SU-DHL-6 (cell line): ENCODE measurements around the gene CCSER2.

Experiments used
- H2AFZ ChIP-seq: fragments of 200-600 bp; sonication (generic); 2 replicates; pipeline ENCODE4 v1.6.1; 2014; ENCODE audit warnings: low read depth, mild to moderate bottlenecking, moderate library complexity, mixed read lengths, antibody characterized with exemption, low read length; ENCODE audit not compliant: severe bottlenecking
- H3F3A ChIP-seq: fragments of 200-600 bp; shearing (Covaris generic); 2 replicates; pipeline ENCODE4 v1.6.0; 2016; ENCODE audit warnings: antibody characterized with exemption, mild to moderate bottlenecking; ENCODE audit not compliant: insufficient read depth
- H3K27ac ChIP-seq: fragments of 200-600 bp; sonication (generic); 2 replicates; pipeline ENCODE4 v1.5.1; 2016; ENCODE audit warnings: low read depth, mild to moderate bottlenecking, low read length, moderate library complexity, mixed read lengths
- H3K27me3 ChIP-seq: fragments of 200-600 bp; sonication (generic), shearing (Covaris generic); 2 replicates; pipeline ENCODE4 v1.6.0; 2014; ENCODE audit warnings: mild to moderate bottlenecking, low read length
- H3K36me3 ChIP-seq: fragments of 200-600 bp; sonication (generic); 2 replicates; pipeline ENCODE4 v1.6.1; 2014; ENCODE audit warnings: mild to moderate bottlenecking, low read length, mixed read lengths
- H3K4me2 ChIP-seq: fragments of 300-600, 200-600 bp; shearing (Covaris generic), sonication (generic); 2 replicates; pipeline ENCODE4 v1.6.0; 2014; ENCODE audit warnings: low read length, low read depth, mild to moderate bottlenecking; ENCODE audit not compliant: poor library complexity, severe bottlenecking
- H3K4me3 ChIP-seq: fragments of 200-600 bp; sonication (generic); 2 replicates; pipeline ENCODE4 v1.5.1; 2014; ENCODE audit warnings: antibody characterized with exemption, low read length, mild to moderate bottlenecking, mixed read lengths; ENCODE audit not compliant: insufficient read depth, poor library complexity, severe bottlenecking
- H3K79me2 ChIP-seq: fragments of 200-600 bp; sonication (generic); 2 replicates; pipeline ENCODE4 v1.6.1; 2014; ENCODE audit warnings: mild to moderate bottlenecking, low read length, moderate library complexity; ENCODE audit not compliant: insufficient read depth
- H3K9ac ChIP-seq: fragments of 200-600 bp; sonication (generic); 2 replicates; pipeline ENCODE4 v1.7.0; 2014; ENCODE audit warnings: mild to moderate bottlenecking, low read length
- H3K9me2 ChIP-seq: fragments of 200-600 bp; sonication (generic); replicated peaks from 2 replicates; pipeline ENCODE4 v1.6.1; 2014; ENCODE audit warnings: low read length; ENCODE audit not compliant: insufficient read depth
- H3K9me3 ChIP-seq: fragments of 200-600 bp; sonication (generic); 2 replicates; pipeline ENCODE4 v1.6.1; 2014; ENCODE audit warnings: low read length, mixed read lengths; ENCODE audit not compliant: insufficient read depth
- H4K20me1 ChIP-seq: fragments of 200-600 bp; sonication (generic); 2 replicates; pipeline ENCODE4 v1.6.1; 2014; ENCODE audit warnings: low read depth, mild to moderate bottlenecking, antibody characterized with exemption, low read length, moderate library complexity, mixed read lengths
- CTCF ChIP-seq: fragments of 200-600 bp; sonication (generic); IDR thresholded peaks from one replicate; pipeline ENCODE4 v1.5.1; 2017; ENCODE audit warnings: antibody characterized with exemption, mild to moderate bottlenecking, low read length, moderate library complexity; ENCODE audit not compliant: insufficient read depth, poor library complexity, severe bottlenecking
- EZH2phosphoT487 ChIP-seq: fragments of 200-600 bp; sonication (generic), shearing (Covaris generic); conservative IDR thresholded peaks from 2 replicates; pipeline ENCODE4 v1.6.1; 2018; ENCODE audit warnings: mild to moderate bottlenecking, antibody characterized with exemption, low read length, moderate library complexity, mixed read lengths

The CCSER2 gene

GRCh38 chr10:84537447-84537931 is 209.1 kb downstream of the CCSER2 start:
- Histone ChIP-seq H2AFZ (no peak overlapping the region), H3K36me3 (no peaks in the 10 kb centered on the region), H3K4me3 (no peak overlapping the region), H3K79me2 (no peaks in the 10 kb centered on the region), H4K20me1 (no peaks in the 10 kb centered on the region), H3K9ac (no peak overlapping the region), H3F3A (no peaks in the 10 kb centered on the region), H3K27ac (no peak overlapping the region), H3K27me3 (no peaks in the 10 kb centered on the region), H3K9me2 (no peaks in the 10 kb centered on the region), H3K9me3 (no peaks in the 10 kb centered on the region), H3K4me2 (no peak overlapping the region)
- TF ChIP-seq CTCF (peak; percentile 62), EZH2phosphoT487 (no peak)

- Histone ChIP-seq H3F3A (no peaks in the 10 kb centered on the region), H3K9ac (no peak overlapping the region), H3K9me3 (no peaks in the 10 kb centered on the region), H2AFZ (no peak overlapping the region), H3K4me3 (no peak overlapping the region), H3K27me3 (no peaks in the 10 kb centered on the region), H3K9me2 (no peaks in the 10 kb centered on the region), H4K20me1 (no peaks in the 10 kb centered on the region), H3K4me2 (no peak overlapping the region), H3K36me3 (no peaks in the 10 kb centered on the region), H3K79me2 (no peaks in the 10 kb centered on the region), H3K27ac (no peak overlapping the region)
- no peak for TF ChIP-seq CTCF
- TF ChIP-seq EZH2phosphoT487 = no peak
Measured at GRCh38 chr10:84538036-84538435, 209.6 kb downstream of the CCSER2 start.

- no peaks in the 10 kb centered on the region for H3K9me3 ChIP-seq
- H3K4me2 ChIP-seq = no peak overlapping the region
- no peaks in the 10 kb centered on the region for H3K79me2 ChIP-seq
- no peak overlapping the region for H3K4me3 ChIP-seq
- H3K36me3 ChIP-seq = no peaks in the 10 kb centered on the region
- H3K9me2 ChIP-seq = no peaks in the 10 kb centered on the region
- H2AFZ ChIP-seq = no peak overlapping the region
- H3K27me3 ChIP-seq = no peaks in the 10 kb centered on the region
- H4K20me1 ChIP-seq = no peaks in the 10 kb centered on the region
- no peak for TF ChIP-seq EZH2phosphoT487
- no peak for TF ChIP-seq CTCF
- H3F3A ChIP-seq = no peaks in the 10 kb centered on the region
- H3K27ac ChIP-seq = no peak overlapping the region
- no peak overlapping the region for H3K9ac ChIP-seq
Measured at GRCh38 chr10:84539216-84539615, 210.8 kb downstream of the CCSER2 start.
